WTC11 (cell line): ENCODE measurements around the gene GPR65. TPM values are rescaled to one million over a fixed set of nuclear protein-coding genes. Genes with fewer than 3 reads are reported as not detected.

ENCODE experiments used
- ATAC-seq: fragments of 200-7000 bp; cut with Tn5 transposase; 2 replicates; pipeline ENCODE4 v1.10.0; 2021; ENCODE audit warnings: mild to moderate bottlenecking, moderate library complexity
- CTCF ChIA-PET: fragments of 300-600 bp; sonication (Branson Sonifier 250); formaldehyde crosslinking; loops from one replicate; lab custom pipeline; 2021; ENCODE audit warnings: antibody characterized with exemption; lab: Charles Lee
- POLR2A ChIA-PET: fragments of 350-600 bp; sonication (Branson Sonifier 250); formaldehyde crosslinking; loops from one replicate; lab custom pipeline; 2021; ENCODE audit warnings: antibody characterized with exemption; lab: Charles Lee
- DNase-seq: peaks from one replicate; pipeline ENCODE4 v3.0.0; 2021; ENCODE audit warnings: low spot score
- H3K27ac Mint-ChIP-seq: 2 replicates; pipeline ENCODE4 v1.8.0; 2021; ENCODE audit warnings: mixed read lengths
- H3K27me3 Mint-ChIP-seq: 2 replicates; pipeline ENCODE4 v1.8.0; 2021; ENCODE audit warnings: low read depth, mild to moderate bottlenecking, moderate library complexity, mixed read lengths
- H3K36me3 Mint-ChIP-seq: 2 replicates; pipeline ENCODE4 v1.8.0; 2021; ENCODE audit warnings: mixed read lengths
- H3K4me1 Mint-ChIP-seq: 2 replicates; pipeline ENCODE4 v1.8.0; 2022; ENCODE audit warnings: mixed read lengths
- H3K4me3 Mint-ChIP-seq: 2 replicates; pipeline ENCODE4 v1.8.0; 2021; ENCODE audit warnings: mild to moderate bottlenecking, moderate library complexity, mixed read lengths
- H3K9me3 Mint-ChIP-seq: 2 replicates; pipeline ENCODE4 v1.8.0; 2021; ENCODE audit warnings: mixed read lengths
- CBFB ChIP-seq: sonication (generic); formaldehyde crosslinking; IDR thresholded peaks from 2 replicates; pipeline ENCODE4 v1.8.1; 2022; ENCODE audit warnings: mild to moderate bottlenecking, low read depth, missing genetic modification reagents
- CREM ChIP-seq: sonication (generic); formaldehyde crosslinking; IDR thresholded peaks from 2 replicates; pipeline ENCODE4 v1.8.1; 2022; ENCODE audit warnings: mild to moderate bottlenecking, missing genetic modification reagents, moderate library complexity
- KAT7 ChIP-seq: sonication (generic); formaldehyde crosslinking; IDR thresholded peaks from 2 replicates; pipeline ENCODE4 v1.8.1; 2023; ENCODE audit warnings: missing genetic modification reagents, mild to moderate bottlenecking, borderline replicate concordance
- MYBL2 ChIP-seq: sonication (generic); formaldehyde crosslinking; IDR thresholded peaks from 2 replicates; pipeline ENCODE4 v1.8.1; 2023; ENCODE audit warnings: mild to moderate bottlenecking, moderate library complexity, missing genetic modification reagents
- NR2C2 ChIP-seq: sonication (generic); formaldehyde crosslinking; IDR thresholded peaks from 2 replicates; pipeline ENCODE4 v1.8.0; 2022; ENCODE audit warnings: mild to moderate bottlenecking, missing genetic modification reagents
- SMAD3 ChIP-seq: sonication (generic); formaldehyde crosslinking; IDR thresholded peaks from 2 replicates; pipeline ENCODE4 v1.8.0; 2022; ENCODE audit warnings: missing genetic modification reagents, mild to moderate bottlenecking, borderline replicate concordance
- SMAD4 ChIP-seq: sonication (generic); formaldehyde crosslinking; IDR thresholded peaks from 2 replicates; pipeline ENCODE4 v1.8.0; 2022; ENCODE audit warnings: mild to moderate bottlenecking, missing genetic modification reagents
- TCF7 ChIP-seq: sonication (generic); formaldehyde crosslinking; IDR thresholded peaks from 2 replicates; pipeline ENCODE4 v1.8.0; 2022; ENCODE audit warnings: mild to moderate bottlenecking, low read depth, missing genetic modification reagents, moderate library complexity
- TEAD4 ChIP-seq: sonication (generic); formaldehyde crosslinking; IDR thresholded peaks from 2 replicates; pipeline ENCODE4 v1.8.0; 2022; ENCODE audit warnings: mild to moderate bottlenecking, missing genetic modification reagents
- ZNF219 ChIP-seq: sonication (generic); formaldehyde crosslinking; IDR thresholded peaks from 2 replicates; pipeline ENCODE4 v1.8.0; 2023; ENCODE audit warnings: missing genetic modification reagents, mild to moderate bottlenecking, borderline replicate concordance
- ZNF317 ChIP-seq: sonication (generic); formaldehyde crosslinking; IDR thresholded peaks from 2 replicates; pipeline ENCODE4 v1.8.1; 2023; ENCODE audit warnings: low read depth, mild to moderate bottlenecking, moderate library complexity, missing genetic modification reagents, borderline replicate concordance
- total RNA-seq: library from RNA; stranded (reverse); gene quantifications from 3 replicates; pipeline ENCODE4 v1.2.3, GENCODE V29; 2021
- TF ChIP-seq, protein P1 (sequence below): sonication (generic); formaldehyde crosslinking; IDR thresholded peaks from 2 replicates; pipeline ENCODE4 v1.8.0; 2023; ENCODE audit warnings: missing genetic modification reagents, mild to moderate bottlenecking, borderline replicate concordance
- TF ChIP-seq, protein P2 (sequence below): fragments of 250-450 bp; sonication (Bioruptor Pico); IDR thresholded peaks from 2 replicates; pipeline ENCODE4 v1.9.0; 2021; ENCODE audit warnings: mild to moderate bottlenecking, borderline replicate concordance
- TF ChIP-seq, protein P3 (sequence below): fragments of 250-450 bp; sonication (Bioruptor Pico); IDR thresholded peaks from 2 replicates; pipeline ENCODE4 v1.9.0; 2021; ENCODE audit warnings: moderate library complexity, mild to moderate bottlenecking, inconsistent platforms, borderline replicate concordance
- TF ChIP-seq, protein P4 (sequence below): sonication (generic); formaldehyde crosslinking; IDR thresholded peaks from 2 replicates; pipeline ENCODE4 v1.8.1; 2022; ENCODE audit warnings: mild to moderate bottlenecking, moderate library complexity, missing genetic modification reagents
- TF ChIP-seq, protein P5 (sequence below): sonication (generic); formaldehyde crosslinking; IDR thresholded peaks from 2 replicates; pipeline ENCODE4 v1.8.1; 2023; ENCODE audit warnings: mild to moderate bottlenecking, missing genetic modification reagents

The GPR65 gene
- total RNA-seq, 1 experiment from 2014 or later, result not detected

DNA sequence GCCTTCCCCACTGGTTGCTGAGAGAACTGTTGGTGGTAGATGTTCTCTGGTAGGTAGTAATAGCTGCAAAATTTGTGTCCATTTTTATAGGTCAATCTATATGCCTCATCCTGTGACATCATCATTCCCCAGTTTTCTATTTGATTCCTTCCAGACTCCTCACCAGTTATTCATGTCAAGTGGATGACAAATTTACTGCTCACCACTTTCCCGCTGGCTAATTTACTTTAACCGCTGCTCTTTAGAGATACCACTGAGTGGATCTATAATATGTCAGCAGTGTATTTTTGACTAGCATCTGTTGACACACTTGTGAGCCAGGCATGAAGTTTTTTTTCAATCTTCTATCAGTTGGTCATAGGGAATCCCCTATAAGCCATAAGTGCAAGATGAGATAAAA is 24.6 kb downstream of the GPR65 start:
- ChIA-PET CTCF (no interaction called here), POLR2A (no interaction called here)
- DNase-seq (no peak), ATAC-seq (no peak)
- TF ChIP-seq CREM (CRISPR knock-in tag), result no peak
- no peak for TF ChIP-seq CBFB (CRISPR knock-in tag)
- TF ChIP-seq, protein P1, sequence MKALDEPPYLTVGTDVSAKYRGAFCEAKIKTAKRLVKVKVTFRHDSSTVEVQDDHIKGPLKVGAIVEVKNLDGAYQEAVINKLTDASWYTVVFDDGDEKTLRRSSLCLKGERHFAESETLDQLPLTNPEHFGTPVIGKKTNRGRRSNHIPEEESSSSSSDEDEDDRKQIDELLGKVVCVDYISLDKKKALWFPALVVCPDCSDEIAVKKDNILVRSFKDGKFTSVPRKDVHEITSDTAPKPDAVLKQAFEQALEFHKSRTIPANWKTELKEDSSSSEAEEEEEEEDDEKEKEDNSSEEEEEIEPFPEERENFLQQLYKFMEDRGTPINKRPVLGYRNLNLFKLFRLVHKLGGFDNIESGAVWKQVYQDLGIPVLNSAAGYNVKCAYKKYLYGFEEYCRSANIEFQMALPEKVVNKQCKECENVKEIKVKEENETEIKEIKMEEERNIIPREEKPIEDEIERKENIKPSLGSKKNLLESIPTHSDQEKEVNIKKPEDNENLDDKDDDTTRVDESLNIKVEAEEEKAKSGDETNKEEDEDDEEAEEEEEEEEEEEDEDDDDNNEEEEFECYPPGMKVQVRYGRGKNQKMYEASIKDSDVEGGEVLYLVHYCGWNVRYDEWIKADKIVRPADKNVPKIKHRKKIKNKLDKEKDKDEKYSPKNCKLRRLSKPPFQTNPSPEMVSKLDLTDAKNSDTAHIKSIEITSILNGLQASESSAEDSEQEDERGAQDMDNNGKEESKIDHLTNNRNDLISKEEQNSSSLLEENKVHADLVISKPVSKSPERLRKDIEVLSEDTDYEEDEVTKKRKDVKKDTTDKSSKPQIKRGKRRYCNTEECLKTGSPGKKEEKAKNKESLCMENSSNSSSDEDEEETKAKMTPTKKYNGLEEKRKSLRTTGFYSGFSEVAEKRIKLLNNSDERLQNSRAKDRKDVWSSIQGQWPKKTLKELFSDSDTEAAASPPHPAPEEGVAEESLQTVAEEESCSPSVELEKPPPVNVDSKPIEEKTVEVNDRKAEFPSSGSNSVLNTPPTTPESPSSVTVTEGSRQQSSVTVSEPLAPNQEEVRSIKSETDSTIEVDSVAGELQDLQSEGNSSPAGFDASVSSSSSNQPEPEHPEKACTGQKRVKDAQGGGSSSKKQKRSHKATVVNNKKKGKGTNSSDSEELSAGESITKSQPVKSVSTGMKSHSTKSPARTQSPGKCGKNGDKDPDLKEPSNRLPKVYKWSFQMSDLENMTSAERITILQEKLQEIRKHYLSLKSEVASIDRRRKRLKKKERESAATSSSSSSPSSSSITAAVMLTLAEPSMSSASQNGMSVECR (CRISPR knock-in tag), result no peak
- TF ChIP-seq SMAD3 (CRISPR knock-in tag), result no peak
- TF ChIP-seq ZNF317 (CRISPR knock-in tag), result no peak
- TF ChIP-seq MYBL2 (CRISPR knock-in tag), result no peak
- TF ChIP-seq ZNF219 (CRISPR knock-in tag), result no peak
- no peak for TF ChIP-seq TCF7 (CRISPR knock-in tag)
- TF ChIP-seq NR2C2 (CRISPR knock-in tag), result no peak
- H3K27ac Mint-ChIP-seq, result no peak overlapping the region
- no peaks in the 10 kb centered on the region for H3K36me3 Mint-ChIP-seq
- no peak overlapping the region for H3K4me3 Mint-ChIP-seq
- no peaks in the 10 kb centered on the region for H3K27me3 Mint-ChIP-seq
- peaks cover 10% of the 10 kb centered on the region for H3K4me1 Mint-ChIP-seq
- peaks cover 5% of the 10 kb centered on the region for H3K9me3 Mint-ChIP-seq

DNA sequence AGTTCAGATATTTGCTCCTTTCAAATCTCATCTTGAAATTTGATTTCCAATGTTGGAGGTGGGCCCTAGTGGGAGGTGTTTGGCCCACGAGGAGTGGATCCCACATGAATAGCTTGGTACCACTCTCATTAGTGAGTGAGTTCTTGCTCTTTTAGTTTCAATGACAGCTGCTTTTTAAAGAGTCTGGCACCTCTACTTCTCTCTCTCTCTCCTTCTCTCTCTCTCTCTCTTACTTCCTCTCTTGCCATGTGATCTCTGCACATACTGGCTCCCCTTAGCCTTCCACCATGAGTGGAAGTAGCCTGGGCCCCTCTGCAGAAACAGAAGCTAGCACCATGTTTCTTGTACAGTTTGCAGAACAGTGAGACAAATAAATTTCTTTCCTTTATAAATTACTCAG is 25.1 kb downstream of the GPR65 start:
- no peak for DNase-seq
- Mint-ChIP-seq H3K27ac (no peak overlapping the region), H3K36me3 (no peaks in the 10 kb centered on the region), H3K4me1 (peaks cover 5% of the 10 kb centered on the region; the same call in 1 of the 2 replicates), H3K4me3 (no peak overlapping the region), H3K9me3 (peaks cover 5% of the 10 kb centered on the region), H3K27me3 (no peaks in the 10 kb centered on the region)
- no peak for ATAC-seq
- TF ChIP-seq, protein P2, sequence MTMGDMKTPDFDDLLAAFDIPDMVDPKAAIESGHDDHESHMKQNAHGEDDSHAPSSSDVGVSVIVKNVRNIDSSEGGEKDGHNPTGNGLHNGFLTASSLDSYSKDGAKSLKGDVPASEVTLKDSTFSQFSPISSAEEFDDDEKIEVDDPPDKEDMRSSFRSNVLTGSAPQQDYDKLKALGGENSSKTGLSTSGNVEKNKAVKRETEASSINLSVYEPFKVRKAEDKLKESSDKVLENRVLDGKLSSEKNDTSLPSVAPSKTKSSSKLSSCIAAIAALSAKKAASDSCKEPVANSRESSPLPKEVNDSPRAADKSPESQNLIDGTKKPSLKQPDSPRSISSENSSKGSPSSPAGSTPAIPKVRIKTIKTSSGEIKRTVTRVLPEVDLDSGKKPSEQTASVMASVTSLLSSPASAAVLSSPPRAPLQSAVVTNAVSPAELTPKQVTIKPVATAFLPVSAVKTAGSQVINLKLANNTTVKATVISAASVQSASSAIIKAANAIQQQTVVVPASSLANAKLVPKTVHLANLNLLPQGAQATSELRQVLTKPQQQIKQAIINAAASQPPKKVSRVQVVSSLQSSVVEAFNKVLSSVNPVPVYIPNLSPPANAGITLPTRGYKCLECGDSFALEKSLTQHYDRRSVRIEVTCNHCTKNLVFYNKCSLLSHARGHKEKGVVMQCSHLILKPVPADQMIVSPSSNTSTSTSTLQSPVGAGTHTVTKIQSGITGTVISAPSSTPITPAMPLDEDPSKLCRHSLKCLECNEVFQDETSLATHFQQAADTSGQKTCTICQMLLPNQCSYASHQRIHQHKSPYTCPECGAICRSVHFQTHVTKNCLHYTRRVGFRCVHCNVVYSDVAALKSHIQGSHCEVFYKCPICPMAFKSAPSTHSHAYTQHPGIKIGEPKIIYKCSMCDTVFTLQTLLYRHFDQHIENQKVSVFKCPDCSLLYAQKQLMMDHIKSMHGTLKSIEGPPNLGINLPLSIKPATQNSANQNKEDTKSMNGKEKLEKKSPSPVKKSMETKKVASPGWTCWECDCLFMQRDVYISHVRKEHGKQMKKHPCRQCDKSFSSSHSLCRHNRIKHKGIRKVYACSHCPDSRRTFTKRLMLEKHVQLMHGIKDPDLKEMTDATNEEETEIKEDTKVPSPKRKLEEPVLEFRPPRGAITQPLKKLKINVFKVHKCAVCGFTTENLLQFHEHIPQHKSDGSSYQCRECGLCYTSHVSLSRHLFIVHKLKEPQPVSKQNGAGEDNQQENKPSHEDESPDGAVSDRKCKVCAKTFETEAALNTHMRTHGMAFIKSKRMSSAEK (CRISPR knock-in tag), result no peak
- TF ChIP-seq, protein P3, sequence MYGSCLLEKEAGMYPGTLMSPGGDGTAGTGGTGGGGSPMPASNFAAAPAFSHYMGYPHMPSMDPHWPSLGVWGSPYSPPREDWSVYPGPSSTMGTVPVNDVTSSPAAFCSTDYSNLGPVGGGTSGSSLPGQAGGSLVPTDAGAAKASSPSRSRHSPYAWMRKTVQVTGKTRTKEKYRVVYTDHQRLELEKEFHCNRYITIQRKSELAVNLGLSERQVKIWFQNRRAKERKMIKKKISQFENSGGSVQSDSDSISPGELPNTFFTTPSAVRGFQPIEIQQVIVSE (CRISPR knock-in tag), result no peak
- TF ChIP-seq SMAD4 (CRISPR knock-in tag), result no peak
- no peak for TF ChIP-seq ZNF317 (CRISPR knock-in tag)
- TF ChIP-seq KAT7 (CRISPR knock-in tag), result no peak
- TF ChIP-seq, protein P4, sequence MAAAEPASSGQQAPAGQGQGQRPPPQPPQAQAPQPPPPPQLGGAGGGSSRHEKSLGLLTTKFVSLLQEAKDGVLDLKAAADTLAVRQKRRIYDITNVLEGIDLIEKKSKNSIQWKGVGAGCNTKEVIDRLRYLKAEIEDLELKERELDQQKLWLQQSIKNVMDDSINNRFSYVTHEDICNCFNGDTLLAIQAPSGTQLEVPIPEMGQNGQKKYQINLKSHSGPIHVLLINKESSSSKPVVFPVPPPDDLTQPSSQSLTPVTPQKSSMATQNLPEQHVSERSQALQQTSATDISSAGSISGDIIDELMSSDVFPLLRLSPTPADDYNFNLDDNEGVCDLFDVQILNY (CRISPR knock-in tag), result no peak
- no peak for TF ChIP-seq CREM (CRISPR knock-in tag)
- TF ChIP-seq, protein P5, sequence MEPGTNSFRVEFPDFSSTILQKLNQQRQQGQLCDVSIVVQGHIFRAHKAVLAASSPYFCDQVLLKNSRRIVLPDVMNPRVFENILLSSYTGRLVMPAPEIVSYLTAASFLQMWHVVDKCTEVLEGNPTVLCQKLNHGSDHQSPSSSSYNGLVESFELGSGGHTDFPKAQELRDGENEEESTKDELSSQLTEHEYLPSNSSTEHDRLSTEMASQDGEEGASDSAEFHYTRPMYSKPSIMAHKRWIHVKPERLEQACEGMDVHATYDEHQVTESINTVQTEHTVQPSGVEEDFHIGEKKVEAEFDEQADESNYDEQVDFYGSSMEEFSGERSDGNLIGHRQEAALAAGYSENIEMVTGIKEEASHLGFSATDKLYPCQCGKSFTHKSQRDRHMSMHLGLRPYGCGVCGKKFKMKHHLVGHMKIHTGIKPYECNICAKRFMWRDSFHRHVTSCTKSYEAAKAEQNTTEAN (CRISPR knock-in tag), result no peak
- no peak for TF ChIP-seq TEAD4
- CTCF ChIA-PET, result interaction anchor here (1.3 kb wide), 1 partner anchor 138 kb away, joined by 7 read pairs; no protein-coding TSS in a partner anchor
- POLR2A ChIA-PET, result no interaction called here
